Measurements from ENCODE around the gene SYNGR1.
A peak's percentile ranks its signal among the peaks of the same experiment; 100 is the strongest.

SYNGR1 gene, protein sequence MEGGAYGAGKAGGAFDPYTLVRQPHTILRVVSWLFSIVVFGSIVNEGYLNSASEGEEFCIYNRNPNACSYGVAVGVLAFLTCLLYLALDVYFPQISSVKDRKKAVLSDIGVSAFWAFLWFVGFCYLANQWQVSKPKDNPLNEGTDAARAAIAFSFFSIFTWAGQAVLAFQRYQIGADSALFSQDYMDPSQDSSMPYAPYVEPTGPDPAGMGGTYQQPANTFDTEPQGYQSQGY

DNA sequence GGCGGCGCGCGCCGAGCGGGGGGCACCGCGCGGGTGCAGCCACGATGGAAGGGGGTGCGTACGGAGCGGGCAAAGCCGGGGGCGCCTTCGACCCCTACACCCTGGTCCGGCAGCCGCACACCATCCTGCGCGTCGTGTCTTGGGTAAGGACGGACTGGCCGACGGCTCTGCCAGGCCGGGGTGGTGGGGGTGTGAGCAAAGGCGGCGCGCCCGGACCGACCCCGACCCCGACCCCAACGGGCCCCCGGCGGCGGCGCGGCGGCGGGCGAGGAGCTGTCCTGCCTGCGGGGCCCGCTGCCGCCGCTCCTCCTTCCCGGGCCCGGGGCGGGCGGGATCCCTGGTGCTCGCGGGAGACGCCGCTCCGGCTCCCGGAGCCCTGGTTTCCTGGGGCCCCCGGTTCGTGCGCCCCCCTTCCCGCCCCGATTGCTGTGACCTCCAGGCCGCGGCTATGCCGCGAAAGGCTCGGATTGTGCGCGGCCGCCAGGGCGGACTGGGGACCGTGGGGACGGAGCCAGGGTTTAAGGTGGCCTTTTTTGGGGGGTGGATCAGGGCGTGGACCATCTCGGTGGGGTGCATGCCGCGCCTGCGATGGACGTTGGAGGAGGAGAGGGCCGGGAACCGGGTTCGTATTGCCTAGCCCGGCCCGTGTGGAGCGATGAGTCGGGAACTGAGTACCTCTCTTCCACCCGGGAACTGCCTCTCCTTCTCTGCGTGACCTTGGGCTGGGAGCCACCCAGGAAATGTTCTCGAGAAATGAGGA is at the start of gene SYNGR1:
SYNGR1 (plus strand) TSS at position 25 of the 760 bp plus-strand sequence; CDS start at position 45, 20 bp downstream.
- peak; percentile 45 for DNase-seq

- DNase-seq, result peak; percentile 56
Measured at GRCh38 chr22:39300186-39300830, 49.5 kb upstream of the SYNGR1 start.

GRCh38 chr22:39301108-39301507 is 48.7 kb upstream of the SYNGR1 start:
- no peak for DNase-seq

- DNase-seq, result no peak
Measured at GRCh38 chr22:39301926-39302325, 47.9 kb upstream of the SYNGR1 start.

- DNase-seq, result no peak
Measured at GRCh38 chr22:39302431-39302960, 47.3 kb upstream of the SYNGR1 start.

DNA sequence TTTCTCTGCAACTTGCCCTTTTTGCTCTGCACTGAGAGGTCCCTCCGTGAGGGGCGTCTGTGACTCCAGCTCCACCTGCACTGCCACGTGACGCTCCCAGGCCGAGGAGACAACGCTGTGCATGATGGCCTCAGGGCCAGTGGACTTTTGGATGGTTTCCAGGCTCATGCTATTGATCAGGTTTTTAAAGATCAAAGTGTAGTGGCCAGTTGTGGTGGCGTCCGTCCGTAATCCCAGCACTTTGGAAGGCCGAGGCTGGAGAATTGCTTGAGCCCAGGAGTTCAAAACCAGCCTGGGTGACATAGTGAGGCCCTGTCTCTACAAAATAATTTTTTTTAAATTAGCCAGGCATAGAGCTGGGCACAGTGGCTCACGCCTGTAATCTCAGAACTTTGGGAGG is 46.4 kb upstream of the SYNGR1 start:
- DNase-seq, result no peak

DNA sequence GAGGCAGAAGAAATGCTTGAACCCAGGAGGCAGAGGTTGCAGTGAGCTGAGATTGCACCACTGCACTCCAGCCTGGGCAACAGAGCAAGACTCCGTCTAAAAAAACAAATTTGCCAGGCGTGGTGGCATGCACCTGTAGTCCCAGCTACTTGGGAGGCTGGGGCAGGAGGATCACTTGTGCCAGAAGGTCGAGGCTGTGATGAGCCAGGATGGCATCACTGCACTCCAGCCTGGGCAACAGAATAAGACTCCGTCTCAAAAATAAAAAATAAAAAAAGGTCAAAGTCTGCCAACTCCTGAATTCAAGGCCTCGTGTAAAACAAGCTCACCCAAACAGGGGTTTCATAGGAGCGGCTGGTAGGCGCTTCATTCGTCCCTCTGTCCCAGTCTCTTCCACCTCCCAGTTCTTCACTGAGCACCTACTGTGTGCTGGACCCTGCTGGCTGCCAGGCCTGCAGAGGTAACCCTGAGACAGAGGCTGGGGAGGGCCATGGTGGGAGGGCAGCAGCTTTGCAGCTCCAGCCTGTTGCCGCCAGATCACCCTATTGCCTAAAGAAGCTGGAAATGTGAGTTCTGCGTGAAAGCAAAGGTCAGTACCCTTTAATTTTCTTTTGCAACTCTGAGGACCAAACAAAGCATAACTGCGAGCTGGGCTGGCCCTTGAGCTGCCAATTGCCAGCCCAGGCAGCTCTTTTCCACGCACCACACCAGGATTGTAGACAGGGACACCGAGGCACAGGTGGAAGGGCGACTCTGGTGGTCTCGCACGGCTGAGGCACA is 45.7 kb upstream of the SYNGR1 start:
- DNase-seq, result no peak

GRCh38 chr22:39306456-39307361 is 43.1 kb upstream of the SYNGR1 start:
- DNase-seq, result peak; percentile 67

- peak; percentile 51 for DNase-seq
Measured at GRCh38 chr22:39308614-39309363, 41.0 kb upstream of the SYNGR1 start.

DNA sequence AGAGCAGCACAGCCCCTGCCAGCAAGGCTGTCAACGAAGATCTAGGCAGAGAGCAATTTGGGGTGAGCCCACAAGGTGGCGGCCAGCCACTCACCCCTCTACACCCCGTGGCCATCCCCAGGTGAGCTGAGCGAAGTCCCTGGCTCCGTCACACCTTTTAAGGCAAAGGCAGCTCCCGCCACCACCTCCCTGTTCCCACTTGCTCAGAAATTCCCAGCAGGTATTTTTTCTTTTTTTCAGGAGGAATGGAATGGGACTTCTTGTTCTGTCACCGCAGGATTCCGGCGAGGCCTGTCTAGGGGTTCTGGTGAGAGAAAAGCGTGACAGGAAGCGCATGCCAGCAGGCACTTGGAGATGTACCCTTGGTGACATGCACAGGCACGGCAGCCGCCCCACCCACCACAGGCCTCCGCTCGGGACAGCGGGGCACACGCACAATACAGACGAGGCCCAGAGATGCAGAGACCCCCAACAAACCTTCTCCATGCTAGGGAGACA is 40.4 kb upstream of the SYNGR1 start:
- DNase-seq, result no peak

GRCh38 chr22:39309881-39310714 is 39.7 kb upstream of the SYNGR1 start:
- DNase-seq, result no peak

- DNase-seq, result peak; percentile 46
Measured at GRCh38 chr22:39311592-39312400, 38.0 kb upstream of the SYNGR1 start.

DNA sequence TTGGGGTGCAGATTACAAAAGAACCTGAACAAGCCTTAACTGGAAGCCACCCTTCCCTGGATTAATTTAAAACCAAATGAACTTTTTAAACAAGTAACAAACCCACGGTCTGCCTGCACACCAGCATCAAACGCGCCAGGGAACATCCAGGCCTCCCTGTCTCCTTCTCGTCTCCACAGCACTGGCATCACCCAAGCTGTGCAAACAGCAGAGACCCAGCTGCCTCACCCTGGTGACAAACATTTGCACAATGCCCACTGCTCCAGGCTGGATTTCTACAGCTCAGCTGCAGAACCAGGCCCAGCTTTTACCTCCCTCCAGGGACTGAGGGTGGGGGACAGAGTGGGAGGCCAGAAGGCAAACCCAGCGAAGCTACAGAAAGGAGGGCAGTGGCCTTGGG is 37.4 kb upstream of the SYNGR1 start:
- no peak for DNase-seq

DNA sequence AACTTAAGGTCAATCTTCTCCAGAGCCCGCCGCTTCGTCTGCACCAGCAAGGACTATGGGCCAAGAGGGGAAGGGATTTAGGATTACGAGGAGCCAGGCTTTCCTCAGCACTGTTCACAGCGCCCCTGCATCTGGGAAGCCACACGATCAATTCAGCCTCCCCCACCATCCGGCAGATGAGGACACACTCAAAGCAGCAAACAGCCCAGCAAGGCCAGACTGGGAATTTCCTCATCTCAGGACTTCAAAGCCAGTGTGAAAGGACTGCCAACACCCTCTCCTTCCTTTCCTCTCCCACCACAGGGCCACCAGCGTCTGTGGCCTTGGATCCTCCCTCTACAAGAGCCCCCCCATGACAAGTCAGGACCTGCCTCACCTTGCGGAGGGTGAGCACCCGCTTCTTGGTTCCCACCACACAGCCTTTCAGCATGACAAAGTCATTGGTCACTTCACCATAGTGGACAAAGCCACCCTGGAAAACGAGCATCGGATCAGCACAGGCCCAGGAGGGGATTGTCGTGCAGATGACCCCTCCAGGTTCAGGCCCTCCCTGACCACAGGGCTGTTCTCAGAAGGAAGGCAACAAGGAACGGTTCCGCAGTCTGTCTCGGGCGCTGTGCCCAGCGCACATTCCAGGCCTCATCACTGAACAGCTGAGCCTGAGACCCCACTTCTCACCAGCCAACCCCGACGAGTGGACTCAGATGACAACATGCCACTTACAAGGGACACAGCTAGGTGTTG is 36.4 kb upstream of the SYNGR1 start:
- DNase-seq, result no peak

DNA sequence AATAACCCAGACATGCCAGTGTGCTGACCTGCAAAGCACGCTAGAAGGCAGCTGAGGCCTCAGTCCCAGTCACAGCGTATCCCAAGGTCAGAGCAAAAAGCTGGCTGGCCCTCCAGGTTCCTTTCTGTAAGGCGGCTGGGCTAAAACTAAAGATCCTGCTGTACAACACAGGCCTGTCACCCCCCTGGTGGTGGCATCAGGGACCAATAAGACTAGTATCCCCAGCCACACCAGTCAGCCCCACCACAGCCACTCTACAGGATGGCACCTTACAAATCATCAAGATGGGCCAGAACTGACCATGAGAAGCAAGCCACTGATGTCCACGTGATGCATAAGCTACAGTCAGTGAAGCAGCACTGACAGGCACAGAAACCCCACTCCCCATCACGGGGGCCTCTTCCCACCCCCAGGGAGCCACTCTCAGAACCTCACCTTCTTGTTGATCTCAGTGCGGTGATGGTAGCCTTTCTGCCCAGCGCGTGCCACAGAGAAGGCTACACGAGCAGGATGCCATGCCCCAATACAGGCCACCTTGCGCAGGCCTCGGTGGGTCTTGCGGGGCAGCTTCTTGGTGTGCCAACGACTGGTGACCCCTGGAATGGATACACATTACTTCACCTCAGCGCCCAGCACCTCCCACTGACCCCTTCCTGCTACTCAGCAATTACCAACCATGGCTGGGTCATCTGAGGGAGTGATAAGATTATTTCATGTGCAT is 35.4 kb upstream of the SYNGR1 start:
- DNase-seq, result peak; percentile 57

DNA sequence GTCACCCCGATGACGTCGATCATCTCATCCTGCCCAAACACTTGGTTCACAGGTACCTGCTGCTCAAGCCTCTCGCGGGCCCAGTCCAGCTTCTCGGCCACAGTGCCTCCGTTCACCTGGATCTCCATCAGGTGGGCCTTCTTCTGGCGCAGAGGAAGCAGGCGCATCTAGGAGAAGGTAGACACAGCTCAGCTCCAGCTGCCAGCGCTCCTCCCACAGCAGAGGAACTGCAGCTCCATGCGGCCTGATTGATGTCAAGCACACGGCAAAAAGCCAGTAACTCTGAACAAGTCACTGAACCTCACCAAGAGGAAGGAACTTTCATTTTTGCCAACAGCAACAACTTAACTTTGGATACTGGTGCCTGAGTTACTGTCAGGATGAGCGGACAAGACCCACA is 34.4 kb upstream of the SYNGR1 start:
- DNase-seq, result no peak

DNA sequence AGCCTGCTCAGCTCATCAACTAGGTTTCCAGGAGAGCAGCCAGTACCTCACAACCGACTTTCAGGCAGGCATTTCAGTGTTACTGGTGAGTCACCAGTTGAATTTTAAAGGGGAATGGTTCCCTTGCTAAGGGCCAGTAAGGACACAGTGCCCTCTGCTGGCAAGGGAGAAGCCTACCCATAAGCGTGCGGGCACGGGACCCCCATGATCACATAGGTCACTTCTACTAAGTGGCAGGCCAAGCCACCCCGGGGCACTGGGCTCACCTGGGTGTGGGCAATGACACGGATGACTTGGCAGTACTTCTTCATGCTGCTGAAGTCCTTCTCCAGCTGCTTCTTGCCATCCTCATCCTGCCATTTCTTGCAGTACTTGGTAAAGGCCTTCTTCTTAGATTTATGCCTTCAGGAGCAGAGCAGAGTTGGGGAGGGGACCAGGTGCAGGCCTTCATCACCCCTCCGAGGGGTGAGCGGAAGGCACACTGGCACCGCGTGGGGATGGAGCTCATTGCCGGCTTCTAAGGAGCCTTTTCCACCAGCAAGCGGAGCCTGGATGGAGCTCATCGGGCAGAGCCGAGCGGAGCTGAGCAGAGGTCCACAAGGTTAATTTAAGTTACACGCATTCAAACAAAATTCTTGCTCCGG is 33.2 kb upstream of the SYNGR1 start:
- DNase-seq, result peak; percentile 94

All from hematopoietic multipotent progenitor cell treated with erythropoietin and hydrocortisone succinate and interleukin-3 and kit ligand, for 4 days (in vitro differentiated cells).